CD14-positive monocyte (primary cell): Measurements from ENCODE around the gene PPP1R1A. TPM values are rescaled to one million over a fixed set of nuclear protein-coding genes. Genes with fewer than 3 reads are reported as not detected.

ENCODE experiments used
- DNase-seq, 3 donors: peaks; one replicate each; pipeline ENCODE4 v3.0.0-alpha.2; 2011 to 2022
- H2AFZ ChIP-seq: 2 replicates; pipeline ENCODE4 v1.6.0; 2012; ENCODE audit warnings: mild to moderate bottlenecking, low read depth, low read length, inconsistent platforms; ENCODE audit not compliant: insufficient read depth, poor library complexity, severe bottlenecking
- H3K27ac ChIP-seq, 2 donors: 1 replicate in 1 of 2; 2 replicates in 1 of 2; pipeline ENCODE4 v1.5.1; 2012 to 2013; ENCODE audit warnings: low read length in 2 of 2, control low read depth in 1 of 2, inconsistent platforms in 1 of 2, low read depth in 1 of 2, mild to moderate bottlenecking in 1 of 2
- H3K27me3 ChIP-seq, 2 donors: one replicate each; pipeline versions ENCODE4 v1.6.0 to v1.6.1; 2011 to 2013; ENCODE audit warnings: low read length in 2 of 2; ENCODE audit not compliant: control insufficient read depth in 2 of 2, insufficient read depth in 2 of 2
- H3K36me3 ChIP-seq, 2 donors: replicated peaks in 1 of 2; 1 replicate in 1 of 2; 2 replicates in 1 of 2; pipeline versions ENCODE4 v1.5.1 to v1.6.1; 2012 to 2013; ENCODE audit warnings: low read length in 2 of 2, control low read depth in 1 of 2, inconsistent platforms in 1 of 2, mild to moderate bottlenecking in 1 of 2; ENCODE audit not compliant: insufficient read depth in 2 of 2, control insufficient read depth in 1 of 2
- H3K4me1 ChIP-seq, 2 donors: 1 replicate in 1 of 2; 2 replicates in 1 of 2; pipeline versions ENCODE4 v1.5.1 to v1.6.1; 2012 to 2013; ENCODE audit warnings: low read length in 2 of 2, control low read depth in 1 of 2, inconsistent platforms in 1 of 2, mild to moderate bottlenecking in 1 of 2, moderate library complexity in 1 of 2; ENCODE audit not compliant: insufficient read depth in 2 of 2, control insufficient read depth in 1 of 2
- H3K4me2 ChIP-seq: replicated peaks from 2 replicates; pipeline ENCODE3; 2012; ENCODE audit warnings: low read length, moderate library complexity, mild to moderate bottlenecking; ENCODE audit not compliant: poor library complexity, severe bottlenecking; ENCODE audit errors: extremely low read depth
- H3K4me3 ChIP-seq, 3 experiments: fragments of 200-600 bp in 1 of 3; sonication (generic) in 1 of 3; replicated peaks in 1 of 3; 1 replicate in 2 of 3; 2 replicates in 1 of 3; pipeline ENCODE4 v1.5.1; 2011 to 2013; ENCODE audit warnings: low read length in 3 of 3, mild to moderate bottlenecking in 3 of 3, control low read depth in 2 of 3, low read depth in 2 of 3, inconsistent platforms in 1 of 3, moderate library complexity in 1 of 3
- H3K79me2 ChIP-seq: 2 replicates; pipeline ENCODE4 v1.6.0; 2012; ENCODE audit warnings: mild to moderate bottlenecking, control low read depth, inconsistent platforms, low read length, moderate library complexity; ENCODE audit not compliant: insufficient read depth
- H3K9ac ChIP-seq: 2 replicates; pipeline ENCODE4 v1.6.0; 2017; ENCODE audit warnings: low read length, mild to moderate bottlenecking; ENCODE audit not compliant: insufficient read depth, poor library complexity, severe bottlenecking
- H3K9me3 ChIP-seq, 2 donors: replicated peaks in 1 of 2; 1 replicate in 1 of 2; 2 replicates in 1 of 2; pipeline versions ENCODE4 v1.5.1 to v1.6.1; 2012 to 2013; ENCODE audit warnings: low read length in 2 of 2, control low read depth in 1 of 2; ENCODE audit not compliant: control insufficient read depth in 1 of 2, insufficient read depth in 1 of 2
- H4K20me1 ChIP-seq: 2 replicates; pipeline ENCODE4 v1.6.0; 2012; ENCODE audit warnings: mild to moderate bottlenecking, low read length, control low read depth, moderate library complexity; ENCODE audit not compliant: insufficient read depth
- H3K27ac Mint-ChIP-seq, 7 donors: one replicate each; pipeline ENCODE4 v1.8.0; 2020; ENCODE audit warnings: mild to moderate bottlenecking in 7 of 7, mixed read lengths in 7 of 7, moderate library complexity in 6 of 7, inconsistent platforms in 2 of 7
- H3K27me3 Mint-ChIP-seq, 3 donors: one replicate each; pipeline ENCODE4 v1.8.0; 2021 to 2022; ENCODE audit warnings: low read depth in 3 of 3, mild to moderate bottlenecking in 3 of 3, mixed read lengths in 3 of 3, moderate library complexity in 3 of 3, inconsistent platforms in 1 of 3
- H3K36me3 Mint-ChIP-seq, 2 donors: one replicate each; pipeline ENCODE4 v1.8.0; 2020; ENCODE audit warnings: mixed read lengths in 2 of 2, inconsistent platforms in 1 of 2, mild to moderate bottlenecking in 1 of 2
- H3K4me1 Mint-ChIP-seq: one replicate; pipeline ENCODE4 v1.8.0; 2020; ENCODE audit warnings: mild to moderate bottlenecking, mixed read lengths
- H3K4me3 Mint-ChIP-seq, 2 donors: one replicate each; pipeline ENCODE4 v1.8.0; 2020; ENCODE audit warnings: mild to moderate bottlenecking in 2 of 2, mixed read lengths in 2 of 2, moderate library complexity in 1 of 2
- H3K9me3 Mint-ChIP-seq, 7 donors: one replicate each; pipeline ENCODE4 v1.8.0; 2020 to 2022; ENCODE audit warnings: mixed read lengths in 7 of 7, mild to moderate bottlenecking in 6 of 7, moderate library complexity in 6 of 7, inconsistent platforms in 2 of 7
- CTCF ChIP-seq: fragments of 200-600 bp; IDR thresholded peaks from one replicate; pipeline ENCODE4 v1.8.0; 2022; ENCODE audit warnings: antibody characterized with exemption, mild to moderate bottlenecking
- WGBS: methylation state at CpG from one replicate; pipeline ENCODE4 v1.1.5; 2013; ENCODE audit warnings: missing lambda C conversion rate; ENCODE audit not compliant: insufficient coverage; 5-methylcytosine and 5-hydroxymethylcytosine counted together
- intact Hi-C, 2 donors: fragments of 100-400 bp; cut with micrococcal nuclease; formaldehyde crosslinking; loops; one replicate each; pipeline versions ENCODE4 v1.15.0 to v1.15.1; 2023
- polyA plus RNA-seq, 3 donors: library from polyadenylated mRNA; depleted of rRNA in 1 of 3; unstranded in 2 of 3; stranded (reverse) in 1 of 3; fragments of 300-500 nt in 2 of 3; fragments of >200 nt in 1 of 3; fragmentation: Illumina TruSeq in 2 of 3; gene quantifications; 1 replicate in 2 of 3; 2 replicates in 1 of 3; pipeline ENCODE4 v1.2.3, GENCODE V29; 2012 to 2021

The PPP1R1A gene
- polyA plus RNA-seq, 3 donors, result not detected

DNA sequence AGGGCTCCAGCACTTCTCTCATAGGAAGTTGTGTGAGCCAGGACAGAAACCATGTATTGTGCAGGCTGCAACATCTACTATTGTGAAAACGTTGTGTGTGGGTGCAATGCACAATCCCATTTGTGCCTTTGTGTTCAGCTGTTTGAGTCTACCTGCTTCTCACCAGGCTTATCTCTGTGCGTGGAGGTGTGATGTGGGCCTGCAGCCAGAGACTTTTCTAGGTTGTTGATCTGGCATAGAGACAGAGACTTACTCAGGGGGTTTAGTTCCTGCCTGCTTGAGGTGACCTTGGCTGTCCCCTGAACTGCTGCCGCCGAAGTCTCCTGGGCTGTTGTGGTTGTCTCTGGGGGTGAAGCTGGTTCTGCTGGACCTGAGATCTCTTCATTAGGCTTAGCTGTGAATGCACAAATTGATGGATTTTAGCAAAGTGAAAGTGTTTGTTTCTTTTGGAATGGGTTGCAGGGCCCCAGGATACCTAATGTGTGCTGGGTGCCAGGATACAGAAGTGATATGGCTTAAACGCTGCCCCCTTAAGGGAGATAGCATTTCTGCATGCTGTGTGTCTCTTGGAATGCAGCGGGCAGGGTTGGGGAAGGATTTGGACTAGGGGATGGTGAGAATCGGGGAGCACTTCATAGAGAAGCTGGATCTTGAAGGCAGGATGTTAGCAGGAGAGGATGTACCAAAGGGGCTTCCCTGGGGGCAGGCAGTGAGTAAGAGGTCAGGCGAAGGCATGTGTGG, 43.7 kb upstream of the PPP1R1A start:
- H3K36me3 ChIP-seq, result no peaks in the 10 kb centered on the region
- H3K9ac ChIP-seq, result no peak overlapping the region
- intact Hi-C loops, result no loop called here
- H4K20me1 ChIP-seq, result no peaks in the 10 kb centered on the region
- H3K79me2 ChIP-seq, result no peaks in the 10 kb centered on the region
- H3K4me2 ChIP-seq, result no peak overlapping the region
- Mint-ChIP-seq H3K27ac (peak overlapping the region in 1 of 7 donors; percentile 9), H3K4me1 (peaks cover 4% of the 10 kb centered on the region), H3K36me3 (no peaks in the 10 kb centered on the region), H3K27me3 (peaks cover 3 to 10% (median 4%) of the 10 kb centered on the region in 3 donors), H3K9me3 (peaks cover 3 to 21% (median 14%) of the 10 kb centered on the region in 7 donors), H3K4me3 (peak overlapping the region in 1 of 2 donors; percentile 11)
- peaks cover 7 to 13% of the 10 kb centered on the region in 2 donors for H3K9me3 ChIP-seq
- H3K27ac ChIP-seq, result no peak overlapping the region
- no peak overlapping the region for H3K4me3 ChIP-seq
- 82% methylated on average over 8 of the region's 8 CpGs for WGBS
- H2AFZ ChIP-seq, result no peak overlapping the region
- TF ChIP-seq CTCF, result no peak
- no peak for DNase-seq
- H3K27me3 ChIP-seq, result no peaks in the 10 kb centered on the region
- no peaks in the 10 kb centered on the region for H3K4me1 ChIP-seq

DNA sequence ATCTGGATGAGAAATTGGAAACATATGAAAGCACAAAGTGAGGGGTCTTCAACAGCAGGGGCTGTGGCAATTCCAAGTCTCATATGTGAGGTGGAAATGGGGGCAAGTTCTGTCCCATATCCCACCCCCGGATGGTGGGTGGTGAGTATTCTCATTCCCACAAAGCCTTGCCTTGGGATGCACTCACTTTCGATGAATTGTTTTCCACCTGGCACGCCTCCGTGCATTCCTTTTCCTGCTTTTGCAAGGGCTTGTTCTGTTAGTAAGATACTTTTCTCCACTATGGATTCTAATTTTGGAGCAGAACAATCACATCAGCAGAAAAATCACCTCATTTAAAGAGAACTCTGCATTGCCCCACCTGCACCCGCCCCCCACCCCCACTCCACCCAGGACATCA, 43.1 kb upstream of the PPP1R1A start:
- WGBS, result no CpG with 5 or more reads among the region's 5 CpGs
- no peak overlapping the region for H3K9ac ChIP-seq
- TF ChIP-seq CTCF, result no peak
- Mint-ChIP-seq H3K9me3 (peaks cover 8 to 27% (median 18%) of the 10 kb centered on the region in 7 donors), H3K4me1 (peaks cover 4% of the 10 kb centered on the region), H3K27me3 (peaks cover 3 to 10% (median 4%) of the 10 kb centered on the region in 3 donors), H3K4me3 (no peak overlapping the region), H3K27ac (no peak overlapping the region), H3K36me3 (peaks cover 0 to 2% of the 10 kb centered on the region in 2 donors)
- H3K9me3 ChIP-seq, result peaks cover 7 to 13% of the 10 kb centered on the region in 2 donors
- H3K27me3 ChIP-seq, result no peaks in the 10 kb centered on the region
- H3K27ac ChIP-seq, result no peak overlapping the region
- H2AFZ ChIP-seq, result no peak overlapping the region
- no peak for DNase-seq
- H3K79me2 ChIP-seq, result no peaks in the 10 kb centered on the region
- H3K4me3 ChIP-seq, result no peak overlapping the region
- H3K4me1 ChIP-seq, result no peaks in the 10 kb centered on the region
- H3K4me2 ChIP-seq, result no peak overlapping the region
- no peaks in the 10 kb centered on the region for H3K36me3 ChIP-seq
- intact Hi-C loops, result no loop called here
- H4K20me1 ChIP-seq, result no peaks in the 10 kb centered on the region
